NCI-H1694 treated with DMSO at 0.1 percent for 48 hours (cell line): Measurements from ENCODE around the gene AIF1L.

Experiments
- DNase-seq: peaks from one replicate; lab custom pipeline; 2025; lab: John Stamatoyannopoulos, UW

Gene AIF1L

GRCh38 chr9:131167936-131168335 is 71.6 kb downstream of the AIF1L start:
- no peak for DNase-seq

- no peak for DNase-seq
Measured at GRCh38 chr9:131169563-131170240, 73.4 kb downstream of the AIF1L start.
